ENCODE results near the gene LRPAP1.
A peak's percentile ranks its signal among the peaks of the same experiment; 100 is the strongest.

Gene LRPAP1

DNA sequence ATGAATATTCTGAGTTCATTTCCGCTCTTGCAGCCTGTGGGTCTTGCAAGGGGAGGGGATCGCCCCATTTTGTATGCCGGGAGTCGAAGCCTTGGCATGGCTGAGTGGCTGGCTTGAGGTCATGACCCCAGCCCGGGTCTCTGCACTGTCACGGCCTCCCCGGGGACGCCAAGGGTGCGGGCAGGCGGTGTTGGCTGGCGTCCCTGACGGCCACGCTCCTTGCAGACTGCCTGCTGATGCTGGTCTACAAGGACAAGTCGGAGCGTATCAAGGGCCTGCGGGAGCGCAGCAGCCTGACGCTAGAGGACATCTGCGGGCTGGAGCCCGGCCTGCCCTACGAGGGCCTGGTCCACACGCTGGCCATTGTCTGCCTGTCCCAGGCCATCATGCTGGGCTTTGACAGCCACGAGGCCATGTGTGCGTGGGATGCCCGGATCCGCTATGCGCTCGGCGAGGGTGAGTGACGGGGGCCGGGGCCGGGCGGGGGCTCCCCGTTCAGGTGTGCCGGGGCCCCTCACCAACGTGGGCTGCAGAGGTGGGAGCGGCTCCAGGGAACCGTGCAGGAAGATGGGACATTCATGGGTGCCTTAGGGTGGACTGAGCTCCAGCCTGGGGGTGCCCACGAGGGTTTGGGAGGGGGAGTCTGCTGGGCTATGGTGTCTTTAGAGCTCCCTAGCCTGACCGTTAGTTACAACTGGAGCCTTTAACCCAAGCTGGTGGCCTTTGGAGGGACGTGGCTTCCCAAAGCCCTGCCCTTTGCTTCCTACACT, 58.9 kb downstream of the LRPAP1 start:
- no peaks in the 10 kb centered on the region for H3K36me3 ChIP-seq
- H3K27me3 ChIP-seq, result peaks cover 10 to 20% (median 18%) of the 10 kb centered on the region in 11 experiments; a peak in 19 of 22 replicates
- H3K27ac ChIP-seq, result no peak overlapping the region
- TF ChIP-seq Cebpa-rat (IDR thresholded peaks at IDR 0.05), result no peak
- no peak overlapping the region for H3K4me3 ChIP-seq
- peaks cover 0 to 46% (median 37%) of the 10 kb centered on the region in 10 experiments; a peak in 17 of 20 replicates for H3K4me1 ChIP-seq
- H4K20me1 ChIP-seq, result peaks cover 0 to 38% (median 0%) of the 10 kb centered on the region in 11 experiments; a peak in 4 of 22 replicates
- peak overlapping the region in 7 of 11 experiments; percentile 26 to 59 (median 45); a peak in 13 of 22 replicates for H3K4me2 ChIP-seq
- no peak overlapping the region; a peak in 1 of 22 replicates for H3K9ac ChIP-seq
- H3K9me3 ChIP-seq (replicated peaks in 1 of 11), result no peaks in the 10 kb centered on the region

DNA sequence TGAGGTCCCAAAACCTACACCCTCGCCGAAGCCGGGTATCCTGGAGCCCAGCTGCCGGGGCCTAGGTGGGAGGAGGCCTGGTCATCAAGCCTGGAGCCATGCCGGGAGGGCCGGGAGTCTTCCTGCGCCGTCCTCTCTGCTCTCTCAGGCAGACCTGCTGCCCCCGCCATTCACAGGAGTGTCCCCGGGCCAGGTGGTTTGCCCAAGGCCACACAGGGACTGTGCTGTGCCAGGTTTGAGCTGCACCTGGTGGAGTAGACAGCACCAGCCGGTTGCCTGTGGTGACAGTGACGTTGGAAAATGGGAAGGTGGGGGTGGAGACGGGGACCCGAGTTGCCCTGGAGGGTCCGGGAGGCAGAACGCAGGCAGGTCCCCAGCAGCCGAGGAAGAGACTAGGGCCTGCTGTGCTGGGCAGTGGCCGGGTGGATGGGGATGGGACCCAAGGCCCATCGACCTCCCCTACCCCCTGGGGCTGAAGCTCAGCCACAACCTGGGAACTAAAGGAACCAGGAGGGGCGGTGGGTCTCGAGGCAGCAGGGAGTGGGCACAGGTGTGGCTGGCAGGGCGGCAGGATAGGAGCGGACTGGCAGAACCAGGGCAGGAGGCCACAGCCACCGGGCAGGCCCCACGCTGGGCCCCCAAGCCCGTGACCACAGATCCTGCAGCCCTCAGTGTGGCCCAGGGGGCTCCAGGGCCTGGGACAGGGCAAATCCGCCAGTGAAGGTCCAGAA, 59.6 kb downstream of the LRPAP1 start:
- no peak for TF ChIP-seq Cebpa-rat (IDR thresholded peaks at IDR 0.05)
- H4K20me1 ChIP-seq, result peaks cover 0 to 31% (median 0%) of the 10 kb centered on the region in 11 experiments; a peak in 4 of 22 replicates
- peaks cover 0 to 38% (median 29%) of the 10 kb centered on the region in 10 experiments; a peak in 17 of 20 replicates for H3K4me1 ChIP-seq
- no peak overlapping the region for H3K27ac ChIP-seq
- no peaks in the 10 kb centered on the region for H3K9me3 ChIP-seq (replicated peaks in 1 of 11)
- peak overlapping the region in 2 of 11 experiments; percentile 9 to 19; a peak in 1 of 22 replicates for H3K9ac ChIP-seq
- H3K36me3 ChIP-seq, result no peaks in the 10 kb centered on the region
- H3K27me3 ChIP-seq, result peaks cover 4 to 12% (median 10%) of the 10 kb centered on the region in 11 experiments; a peak in 18 of 22 replicates
- no peak overlapping the region for H3K4me3 ChIP-seq
- H3K4me2 ChIP-seq, result peak overlapping the region in 7 of 11 experiments; percentile 26 to 59 (median 45); a peak in 13 of 22 replicates

DNA sequence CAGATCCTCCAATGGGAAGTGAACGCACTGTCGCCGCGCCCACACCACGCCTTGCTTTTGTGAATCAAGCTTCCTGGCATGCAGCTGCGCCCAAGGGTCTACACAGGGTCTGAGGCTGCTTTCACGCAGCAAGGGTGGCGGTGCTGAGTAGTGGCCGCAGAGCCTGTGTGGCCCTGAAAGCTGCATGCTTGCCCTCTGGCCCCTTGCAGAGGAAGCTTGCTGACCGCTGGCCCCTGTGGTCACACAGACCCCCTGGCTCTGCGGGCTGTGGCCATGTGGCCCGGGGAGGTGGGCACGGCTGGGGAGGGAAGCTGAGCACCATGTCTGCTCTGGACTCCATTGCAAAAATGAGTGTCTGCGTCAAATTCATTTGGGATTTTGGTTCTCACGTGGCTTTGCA, 60.3 kb downstream of the LRPAP1 start:
- Histone ChIP-seq H3K4me2 (peak overlapping the region in 4 of 11 experiments; percentile 44 to 59 (median 51); a peak in 5 of 22 replicates), H3K36me3 (no peaks in the 10 kb centered on the region), H3K27ac (no peak overlapping the region), H3K9me3 (replicated peaks in 1 of 11) (no peaks in the 10 kb centered on the region), H3K4me1 (peaks cover 0 to 31% (median 22%) of the 10 kb centered on the region in 10 experiments; a peak in 15 of 20 replicates), H3K4me3 (no peak overlapping the region), H3K9ac (no peak overlapping the region), H4K20me1 (peaks cover 0 to 24% (median 0%) of the 10 kb centered on the region in 11 experiments; a peak in 3 of 22 replicates), H3K27me3 (peaks cover 0 to 5% (median 3%) of the 10 kb centered on the region in 11 experiments; a peak in 11 of 22 replicates)
- no peak for TF ChIP-seq Cebpa-rat (IDR thresholded peaks at IDR 0.05)

DNA sequence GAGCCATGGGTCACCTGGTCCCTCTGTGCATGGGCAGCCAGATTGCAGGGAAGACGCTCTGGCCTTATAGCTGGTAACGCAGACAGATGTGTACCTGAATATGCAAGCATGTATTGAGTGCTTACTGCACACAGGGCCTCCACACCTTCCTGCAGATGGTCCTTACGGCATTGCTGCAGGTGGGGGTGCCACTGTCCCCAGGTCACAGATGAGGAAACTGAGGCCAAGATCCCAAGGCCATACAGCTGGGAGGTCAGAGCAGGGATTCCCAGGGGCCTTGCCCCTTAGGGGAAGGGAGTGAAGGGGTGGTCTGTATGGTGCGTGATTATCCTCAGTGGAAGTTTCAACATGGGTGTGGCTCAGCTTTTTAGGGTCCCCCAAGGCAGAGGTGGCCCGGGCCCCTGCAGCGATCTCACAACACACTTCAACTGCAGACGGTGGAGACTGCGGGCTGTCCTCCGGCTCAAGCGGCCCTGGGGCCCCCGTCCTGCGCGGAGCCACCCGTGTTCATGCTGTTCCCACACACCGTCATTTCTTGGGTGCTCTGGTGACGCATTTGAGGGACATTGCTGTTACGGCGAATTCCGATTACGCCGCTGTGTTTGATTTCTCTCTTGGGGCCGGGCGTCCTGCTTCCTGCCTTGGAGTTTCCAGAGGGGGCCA, 61.0 kb downstream of the LRPAP1 start:
- no peak overlapping the region for H3K4me2 ChIP-seq

DNA sequence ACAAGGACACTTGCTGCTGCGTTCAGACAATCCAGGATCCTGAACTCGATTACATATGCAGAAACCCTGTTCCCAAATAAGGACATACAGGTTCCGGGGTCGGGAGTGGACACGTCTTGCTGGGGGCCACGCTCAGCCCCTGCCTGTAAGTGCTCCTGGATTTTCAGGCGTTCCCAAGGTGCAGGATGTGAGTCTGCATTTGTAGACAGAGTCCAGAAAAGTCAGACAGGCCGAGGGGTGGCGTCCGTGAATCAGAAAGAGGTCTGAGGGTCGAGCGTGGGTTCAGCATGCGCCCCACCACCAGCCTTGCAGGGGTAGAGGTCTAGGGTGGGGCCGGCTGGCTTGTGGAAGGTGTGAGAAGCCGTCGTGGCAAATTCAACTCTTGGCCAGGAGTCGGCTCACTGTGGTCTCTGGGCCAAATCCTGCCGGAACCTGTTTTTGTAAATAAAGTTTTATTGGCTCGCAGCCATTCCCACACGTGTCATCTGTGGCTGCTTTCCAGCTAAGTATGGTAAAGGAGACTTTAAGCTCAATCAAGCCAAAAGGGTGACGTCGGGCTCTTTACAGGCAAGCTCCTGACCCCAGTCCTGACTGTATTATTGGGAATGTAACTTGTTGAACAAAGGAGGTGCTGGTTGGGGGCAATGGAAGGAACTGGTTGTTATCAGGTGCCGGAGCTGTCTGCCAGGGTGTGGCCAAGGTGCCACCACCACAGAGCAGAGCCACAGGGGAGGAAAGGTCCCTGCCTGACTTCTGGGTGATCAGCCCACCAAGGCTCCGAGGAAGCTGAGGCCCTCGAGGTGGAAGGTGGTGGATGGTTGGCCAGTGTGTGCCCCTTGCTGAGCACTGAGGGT, 61.8 kb downstream of the LRPAP1 start:
- H3K4me2 ChIP-seq, result no peak overlapping the region
- H3K4me1 ChIP-seq, result peaks cover 0 to 38% (median 29%) of the 10 kb centered on the region in 10 experiments; a peak in 15 of 20 replicates
- no peak overlapping the region for H3K27ac ChIP-seq
- TF ChIP-seq Cebpa-rat (IDR thresholded peaks at IDR 0.05), result no peak
- no peaks in the 10 kb centered on the region for H3K9me3 ChIP-seq (replicated peaks in 1 of 11)
- H4K20me1 ChIP-seq, result peaks cover 0 to 21% (median 0%) of the 10 kb centered on the region in 11 experiments; a peak in 4 of 22 replicates
- H3K36me3 ChIP-seq, result no peaks in the 10 kb centered on the region
- no peak overlapping the region for H3K9ac ChIP-seq
- H3K4me3 ChIP-seq, result no peak overlapping the region
- peaks cover under 1 to 15% (median 5%) of the 10 kb centered on the region in 11 experiments; a peak in 14 of 22 replicates for H3K27me3 ChIP-seq

More for the DNA sequence above, 61.0 kb downstream of the LRPAP1 start:
- Histone ChIP-seq H4K20me1 (peaks cover 0 to 18% (median 0%) of the 10 kb centered on the region in 11 experiments; a peak in 2 of 22 replicates), H3K27me3 (peaks cover 0 to 7% (median 0%) of the 10 kb centered on the region in 11 experiments; a peak in 2 of 22 replicates), H3K9me3 (replicated peaks in 1 of 11) (no peaks in the 10 kb centered on the region), H3K4me1 (peaks cover 0 to 31% (median 22%) of the 10 kb centered on the region in 10 experiments; a peak in 15 of 20 replicates), H3K27ac (no peak overlapping the region), H3K9ac (no peak overlapping the region), H3K36me3 (no peaks in the 10 kb centered on the region), H3K4me3 (no peak overlapping the region)
- no peak for TF ChIP-seq Cebpa-rat (IDR thresholded peaks at IDR 0.05)

DNA sequence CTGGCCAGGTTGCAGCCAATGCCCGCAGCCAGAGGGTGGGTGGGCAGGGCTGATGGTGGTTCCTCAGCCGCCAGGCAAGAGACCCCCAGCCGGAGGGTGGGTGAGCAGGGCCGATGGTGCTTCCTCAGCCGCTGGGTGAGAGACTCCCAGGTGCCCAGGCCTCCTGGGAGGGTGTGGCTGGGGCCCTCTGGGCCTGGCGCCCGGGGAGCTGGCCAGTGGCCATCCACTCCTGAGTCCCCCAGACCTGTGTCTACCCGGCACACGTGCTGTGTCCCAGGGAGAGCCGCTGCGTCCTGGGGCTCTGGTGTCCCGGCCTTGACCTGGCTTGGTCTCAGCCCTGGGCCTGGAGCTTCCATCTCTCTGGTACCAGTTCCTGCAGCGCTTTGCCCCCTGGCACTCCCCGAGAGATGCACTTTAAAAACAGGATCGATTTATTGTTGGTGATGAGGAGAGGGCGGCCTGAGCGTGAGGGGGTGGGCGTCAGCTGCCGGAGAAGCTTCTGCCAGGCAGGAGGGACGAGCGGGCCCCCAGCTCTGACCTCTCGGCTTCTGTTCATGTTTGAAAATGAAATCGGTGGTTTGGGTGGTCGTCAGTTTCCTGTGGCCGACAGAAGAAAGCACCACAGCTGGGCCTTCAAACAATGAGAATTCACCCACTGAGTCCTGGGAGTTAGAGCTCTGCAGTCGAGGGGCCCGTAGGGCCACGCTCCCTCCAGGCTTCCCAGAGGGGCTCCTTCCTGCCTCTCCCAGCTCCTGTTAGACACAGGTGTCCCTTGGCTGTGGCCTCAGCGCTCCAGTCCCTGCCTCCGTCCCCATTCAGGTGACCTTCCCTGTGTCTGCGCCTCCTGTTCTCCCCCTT, 62.6 kb downstream of the LRPAP1 start:
- TF ChIP-seq Cebpa-rat (IDR thresholded peaks at IDR 0.05), result no peak
- H3K27ac ChIP-seq, result no peak overlapping the region
- no peak overlapping the region for H3K4me3 ChIP-seq
- no peak overlapping the region for H3K4me2 ChIP-seq
- H3K27me3 ChIP-seq, result peaks cover 10 to 23% (median 13%) of the 10 kb centered on the region in 11 experiments; a peak in 20 of 22 replicates
- peaks cover 0 to 23% (median 0%) of the 10 kb centered on the region in 11 experiments; a peak in 5 of 22 replicates for H4K20me1 ChIP-seq
- no peaks in the 10 kb centered on the region for H3K36me3 ChIP-seq
- H3K9me3 ChIP-seq (replicated peaks in 1 of 11), result no peaks in the 10 kb centered on the region
- H3K9ac ChIP-seq, result no peak overlapping the region
- peaks cover 0 to 47% (median 37%) of the 10 kb centered on the region in 10 experiments; a peak in 15 of 20 replicates for H3K4me1 ChIP-seq

DNA sequence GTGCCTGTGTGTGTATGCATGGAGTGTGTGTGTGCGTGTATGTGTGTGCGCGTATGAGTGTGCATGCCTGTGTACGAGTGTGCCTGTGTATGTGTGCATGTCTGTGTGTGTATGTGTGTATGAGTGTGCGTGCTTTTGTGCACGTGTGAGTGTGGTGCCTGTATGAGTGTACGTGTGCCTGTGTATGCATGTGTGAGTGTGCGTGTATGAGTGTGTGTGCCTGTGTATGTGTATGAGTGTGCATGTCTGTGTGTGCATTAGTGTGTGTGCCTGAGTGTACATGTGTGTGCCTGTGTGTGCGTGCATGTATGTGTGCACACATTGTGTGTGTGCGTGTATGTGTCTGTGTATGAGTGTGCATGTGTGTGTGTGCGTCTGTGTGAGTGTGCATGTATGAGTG, 63.4 kb downstream of the LRPAP1 start:
- no peaks in the 10 kb centered on the region for H3K36me3 ChIP-seq
- H3K4me1 ChIP-seq, result peaks cover 0 to 55% (median 45%) of the 10 kb centered on the region in 10 experiments; a peak in 16 of 20 replicates
- H3K4me3 ChIP-seq, result no peak overlapping the region
- no peak overlapping the region for H3K4me2 ChIP-seq
- H4K20me1 ChIP-seq, result peaks cover 0 to 32% (median 0%) of the 10 kb centered on the region in 11 experiments; a peak in 6 of 22 replicates
- H3K27me3 ChIP-seq, result peaks cover 18 to 31% (median 22%) of the 10 kb centered on the region in 11 experiments; a peak in 21 of 22 replicates
- no peaks in the 10 kb centered on the region for H3K9me3 ChIP-seq (replicated peaks in 1 of 11)
- H3K9ac ChIP-seq, result no peak overlapping the region
- no peak overlapping the region for H3K27ac ChIP-seq
- TF ChIP-seq Cebpa-rat (IDR thresholded peaks at IDR 0.05), result no peak
